ENCODE data around the gene PIK3C2B.

The PIK3C2B gene, protein sequence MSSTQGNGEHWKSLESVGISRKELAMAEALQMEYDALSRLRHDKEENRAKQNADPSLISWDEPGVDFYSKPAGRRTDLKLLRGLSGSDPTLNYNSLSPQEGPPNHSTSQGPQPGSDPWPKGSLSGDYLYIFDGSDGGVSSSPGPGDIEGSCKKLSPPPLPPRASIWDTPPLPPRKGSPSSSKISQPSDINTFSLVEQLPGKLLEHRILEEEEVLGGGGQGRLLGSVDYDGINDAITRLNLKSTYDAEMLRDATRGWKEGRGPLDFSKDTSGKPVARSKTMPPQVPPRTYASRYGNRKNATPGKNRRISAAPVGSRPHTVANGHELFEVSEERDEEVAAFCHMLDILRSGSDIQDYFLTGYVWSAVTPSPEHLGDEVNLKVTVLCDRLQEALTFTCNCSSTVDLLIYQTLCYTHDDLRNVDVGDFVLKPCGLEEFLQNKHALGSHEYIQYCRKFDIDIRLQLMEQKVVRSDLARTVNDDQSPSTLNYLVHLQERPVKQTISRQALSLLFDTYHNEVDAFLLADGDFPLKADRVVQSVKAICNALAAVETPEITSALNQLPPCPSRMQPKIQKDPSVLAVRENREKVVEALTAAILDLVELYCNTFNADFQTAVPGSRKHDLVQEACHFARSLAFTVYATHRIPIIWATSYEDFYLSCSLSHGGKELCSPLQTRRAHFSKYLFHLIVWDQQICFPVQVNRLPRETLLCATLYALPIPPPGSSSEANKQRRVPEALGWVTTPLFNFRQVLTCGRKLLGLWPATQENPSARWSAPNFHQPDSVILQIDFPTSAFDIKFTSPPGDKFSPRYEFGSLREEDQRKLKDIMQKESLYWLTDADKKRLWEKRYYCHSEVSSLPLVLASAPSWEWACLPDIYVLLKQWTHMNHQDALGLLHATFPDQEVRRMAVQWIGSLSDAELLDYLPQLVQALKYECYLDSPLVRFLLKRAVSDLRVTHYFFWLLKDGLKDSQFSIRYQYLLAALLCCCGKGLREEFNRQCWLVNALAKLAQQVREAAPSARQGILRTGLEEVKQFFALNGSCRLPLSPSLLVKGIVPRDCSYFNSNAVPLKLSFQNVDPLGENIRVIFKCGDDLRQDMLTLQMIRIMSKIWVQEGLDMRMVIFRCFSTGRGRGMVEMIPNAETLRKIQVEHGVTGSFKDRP (N-terminal part only)

DNA sequence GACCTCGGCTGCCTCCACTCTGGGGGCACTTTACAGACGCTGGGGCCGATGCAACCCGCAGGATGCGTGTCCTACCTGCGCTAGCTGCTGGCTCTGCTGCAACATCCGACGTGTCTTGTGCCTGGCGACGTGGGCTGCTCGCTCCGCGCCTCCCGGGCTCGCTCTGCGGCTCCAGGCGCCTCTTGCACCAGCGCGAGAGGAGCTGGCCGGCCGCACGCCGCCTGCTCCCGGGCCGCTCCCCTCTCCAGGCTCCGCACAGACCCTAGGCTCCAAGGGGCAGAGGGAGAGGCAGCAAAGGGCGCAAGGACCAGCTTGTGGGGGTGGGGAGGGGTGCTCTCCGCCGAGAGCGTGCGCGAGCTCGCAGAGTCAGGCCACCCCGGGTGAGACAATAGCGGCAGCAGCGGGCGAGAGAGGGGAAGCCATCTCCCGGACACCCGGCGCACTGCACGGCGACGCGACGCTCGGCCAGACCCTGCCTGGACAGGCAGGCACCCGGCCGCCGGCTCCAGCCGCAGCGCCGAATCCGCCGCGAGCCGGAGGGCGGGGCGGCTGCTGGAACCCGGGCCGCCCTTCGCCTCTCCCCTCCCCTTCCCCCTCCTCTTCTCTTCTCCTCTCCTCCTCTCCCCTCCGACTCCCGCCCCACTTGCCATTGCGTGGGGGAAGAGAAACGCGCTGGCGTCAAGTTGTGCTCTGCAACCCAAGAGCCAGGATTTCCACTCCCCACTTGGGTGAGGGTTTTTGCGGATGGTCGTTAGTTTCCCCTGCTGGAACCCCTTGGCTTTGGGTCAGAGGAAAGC is at the start of gene PIK3C2B:
TSS of gene PIK3C2B (minus strand) at position 525 of the 797 bp plus-strand sequence. CDS start 25,003 bp downstream, outside the sequence.
- TF ChIP-seq, protein P1, sequence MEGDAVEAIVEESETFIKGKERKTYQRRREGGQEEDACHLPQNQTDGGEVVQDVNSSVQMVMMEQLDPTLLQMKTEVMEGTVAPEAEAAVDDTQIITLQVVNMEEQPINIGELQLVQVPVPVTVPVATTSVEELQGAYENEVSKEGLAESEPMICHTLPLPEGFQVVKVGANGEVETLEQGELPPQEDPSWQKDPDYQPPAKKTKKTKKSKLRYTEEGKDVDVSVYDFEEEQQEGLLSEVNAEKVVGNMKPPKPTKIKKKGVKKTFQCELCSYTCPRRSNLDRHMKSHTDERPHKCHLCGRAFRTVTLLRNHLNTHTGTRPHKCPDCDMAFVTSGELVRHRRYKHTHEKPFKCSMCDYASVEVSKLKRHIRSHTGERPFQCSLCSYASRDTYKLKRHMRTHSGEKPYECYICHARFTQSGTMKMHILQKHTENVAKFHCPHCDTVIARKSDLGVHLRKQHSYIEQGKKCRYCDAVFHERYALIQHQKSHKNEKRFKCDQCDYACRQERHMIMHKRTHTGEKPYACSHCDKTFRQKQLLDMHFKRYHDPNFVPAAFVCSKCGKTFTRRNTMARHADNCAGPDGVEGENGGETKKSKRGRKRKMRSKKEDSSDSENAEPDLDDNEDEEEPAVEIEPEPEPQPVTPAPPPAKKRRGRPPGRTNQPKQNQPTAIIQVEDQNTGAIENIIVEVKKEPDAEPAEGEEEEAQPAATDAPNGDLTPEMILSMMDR (IDR thresholded peaks at IDR 0.05; ENCODE audit: low read depth, low read length), result peak; percentile 47
- H3K4me3 ChIP-seq (replicated peaks in 1 of 2; ENCODE audit: low read depth in 2 of 2, low read length in 2 of 2), result peak within 1 kb of the TSS; percentile 61 to 75
- peak; percentile 59 to 82 for DNase-seq (ENCODE audit: low read depth in 2 of 2)

DNA sequence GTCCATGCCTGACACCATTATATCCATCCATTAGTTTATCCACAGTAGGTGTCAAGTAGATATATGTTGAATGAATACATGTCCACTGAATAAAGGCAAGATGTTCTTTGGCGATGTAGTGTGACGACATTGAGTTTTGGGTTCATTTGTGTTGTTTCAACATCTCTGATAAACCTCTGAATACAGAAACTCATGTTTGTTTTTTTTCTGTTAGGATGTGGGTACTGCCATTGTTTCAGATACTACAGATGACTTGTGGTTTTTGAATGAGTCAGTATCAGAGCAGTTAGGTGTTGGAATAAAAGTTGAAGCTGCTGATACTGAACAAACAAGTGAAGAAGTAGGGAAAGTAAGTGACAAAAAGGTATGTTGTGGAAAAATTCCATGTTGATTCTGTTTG is 49.7 kb upstream of the PIK3C2B start:
- TF ChIP-seq, protein P1 (IDR thresholded peaks at IDR 0.05; ENCODE audit: low read depth, low read length), result no peak
- H3K4me3 ChIP-seq (replicated peaks in 1 of 2; ENCODE audit: low read depth in 2 of 2, low read length in 2 of 2), result no peak overlapping the region
- peak; percentile 53 to 79 for DNase-seq (ENCODE audit: low read depth in 2 of 2)

DNA sequence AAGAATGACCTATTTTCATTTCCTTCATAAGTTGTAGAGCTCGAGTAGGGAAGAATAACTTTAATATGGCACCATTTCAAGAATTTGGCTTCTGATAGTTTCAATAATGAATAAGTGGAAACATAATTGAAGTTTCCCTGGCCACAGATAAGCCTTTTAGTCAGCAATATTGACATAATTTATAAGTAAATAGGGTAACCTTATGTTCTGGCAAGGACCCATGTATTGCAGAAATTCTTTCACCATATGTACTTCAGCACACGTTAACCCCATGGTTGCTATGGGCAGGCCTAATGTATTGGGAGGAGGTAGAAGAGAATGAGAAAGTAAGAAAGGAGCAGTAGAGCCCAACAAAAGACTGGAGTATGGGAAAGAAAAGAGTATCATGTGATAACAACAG is 47.0 kb upstream of the PIK3C2B start:
- TF ChIP-seq, protein P1 (IDR thresholded peaks at IDR 0.05; ENCODE audit: low read depth, low read length), result no peak
- H3K4me3 ChIP-seq (replicated peaks in 1 of 2; ENCODE audit: low read depth in 2 of 2, low read length in 2 of 2), result no peak overlapping the region
- DNase-seq (ENCODE audit: low read depth in 2 of 2), result no peak

DNA sequence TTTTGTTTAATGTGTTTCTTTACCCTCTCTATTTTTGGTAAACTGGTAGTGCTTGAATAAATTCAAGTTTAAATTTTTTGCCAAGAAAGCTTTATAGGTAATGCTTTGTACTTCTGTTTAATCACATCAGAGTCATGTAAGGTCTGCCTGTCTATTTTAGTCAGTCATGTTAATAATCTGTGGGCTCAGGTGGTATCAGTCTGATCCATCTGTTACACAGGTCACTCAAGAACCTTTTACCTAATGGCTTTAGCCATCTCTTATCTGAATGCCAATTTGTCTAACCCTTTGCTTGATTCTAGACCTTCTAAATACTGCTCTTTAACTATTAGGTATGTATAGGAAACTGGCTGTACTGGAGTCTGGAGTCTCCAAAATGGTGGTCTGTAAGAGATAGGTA is 38.2 kb upstream of the PIK3C2B start:
- H3K4me3 ChIP-seq (replicated peaks in 1 of 2; ENCODE audit: low read depth in 2 of 2, low read length in 2 of 2), result no peak overlapping the region
- DNase-seq (ENCODE audit: low read depth in 2 of 2), result no peak
- TF ChIP-seq, protein P1 (IDR thresholded peaks at IDR 0.05; ENCODE audit: low read depth, low read length), result no peak

DNA sequence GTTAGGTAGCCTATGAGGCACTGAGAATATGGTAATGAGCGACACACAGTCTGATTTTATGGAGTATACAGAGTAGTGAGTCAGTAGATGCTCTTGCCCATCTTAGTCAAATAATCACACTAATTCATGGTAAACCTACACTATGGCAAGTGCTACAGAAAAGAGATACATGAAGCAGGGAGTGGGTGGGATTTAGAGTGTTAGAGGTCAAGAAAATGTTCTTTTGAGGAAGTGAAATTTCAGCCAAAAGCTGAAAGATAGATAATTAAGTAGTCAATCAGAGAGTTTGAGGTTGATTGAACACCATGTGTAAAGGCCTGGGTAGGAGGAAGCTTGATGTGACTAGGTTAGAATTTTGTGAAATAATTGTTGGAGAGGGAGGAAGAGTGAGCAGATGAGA is 36.3 kb upstream of the PIK3C2B start:
- no peak overlapping the region for H3K4me3 ChIP-seq (replicated peaks in 1 of 2; ENCODE audit: low read depth in 2 of 2, low read length in 2 of 2)
- no peak for DNase-seq (ENCODE audit: low read depth in 2 of 2)
- TF ChIP-seq, protein P1 (IDR thresholded peaks at IDR 0.05; ENCODE audit: low read depth, low read length), result no peak
